ENCODE data around the gene N4BP3. TPM values are rescaled to one million over a fixed set of nuclear protein-coding genes. Genes with fewer than 3 reads are reported as not detected.
"Not testable (repeated sequence)": the region's sequence is repeated elsewhere in the genome, so short reads cannot be mapped to it uniquely, and the experiment has no call there.

Gene N4BP3
- total RNA-seq, 1 donor from 2014 or later: 107 TPM

GRCh38 chr5:178123966-178124925 is 10.9 kb downstream of the N4BP3 start:
- peaks cover 25% of the 10 kb centered on the region for H3K27me3 Mint-ChIP-seq (ENCODE audit: unreplicated experiment)
- no peak for TF ChIP-seq CTCF (IDR thresholded peaks at IDR 0.05; ENCODE audit: unreplicated experiment)
- H3K9me3 Mint-ChIP-seq (ENCODE audit: unreplicated experiment): no peaks in the 10 kb centered on the region
- H3K4me1 Mint-ChIP-seq (ENCODE audit: unreplicated experiment): peaks cover 63% of the 10 kb centered on the region
- H3K27ac Mint-ChIP-seq (ENCODE audit: unreplicated experiment): peak overlapping the region; percentile 96
- peak overlapping the region; percentile 77 for H3K4me3 Mint-ChIP-seq (ENCODE audit: unreplicated experiment)
- DNase-seq (ENCODE audit: low spot score): no peak
- H3K36me3 Mint-ChIP-seq (ENCODE audit: low read depth, unreplicated experiment): peaks cover 17% of the 10 kb centered on the region

- Mint-ChIP-seq H3K27ac (ENCODE audit: unreplicated experiment) (peak overlapping the region; percentile 96), H3K4me3 (ENCODE audit: unreplicated experiment) (peak overlapping the region; percentile 77), H3K4me1 (ENCODE audit: unreplicated experiment) (peaks cover 60% of the 10 kb centered on the region), H3K36me3 (ENCODE audit: low read depth, unreplicated experiment) (peaks cover 17% of the 10 kb centered on the region), H3K27me3 (ENCODE audit: unreplicated experiment) (peaks cover 27% of the 10 kb centered on the region), H3K9me3 (ENCODE audit: unreplicated experiment) (no peaks in the 10 kb centered on the region)
- no peak for TF ChIP-seq CTCF (IDR thresholded peaks at IDR 0.05; ENCODE audit: unreplicated experiment)
- no peak for DNase-seq (ENCODE audit: low spot score)
Measured at GRCh38 chr5:178125253-178125906, 12.0 kb downstream of the N4BP3 start.

GRCh38 chr5:178126556-178126955 is 13.2 kb downstream of the N4BP3 start:
- peak overlapping the region; percentile 77 for H3K4me3 Mint-ChIP-seq (ENCODE audit: unreplicated experiment)

GRCh38 chr5:178127300-178128009 is 14.1 kb downstream of the N4BP3 start:
- H3K4me3 Mint-ChIP-seq (ENCODE audit: unreplicated experiment): peak overlapping the region; percentile 77
- DNase-seq (ENCODE audit: low spot score): not testable (repeated sequence)

More at GRCh38 chr5:178126556-178126955, 13.2 kb downstream of the N4BP3 start:
- H3K27ac Mint-ChIP-seq (ENCODE audit: unreplicated experiment): peak overlapping the region; percentile 96
- H3K9me3 Mint-ChIP-seq (ENCODE audit: unreplicated experiment): no peaks in the 10 kb centered on the region
- DNase-seq (ENCODE audit: low spot score): peak; percentile 46
- peaks cover 18% of the 10 kb centered on the region for H3K36me3 Mint-ChIP-seq (ENCODE audit: low read depth, unreplicated experiment)
- H3K27me3 Mint-ChIP-seq (ENCODE audit: unreplicated experiment): peaks cover 29% of the 10 kb centered on the region
- no peak for TF ChIP-seq CTCF (IDR thresholded peaks at IDR 0.05; ENCODE audit: unreplicated experiment)
- peaks cover 58% of the 10 kb centered on the region for H3K4me1 Mint-ChIP-seq (ENCODE audit: unreplicated experiment)

GRCh38 chr5:178129296-178129695 is 16.0 kb downstream of the N4BP3 start:
- Mint-ChIP-seq H3K27me3 (ENCODE audit: unreplicated experiment) (peaks cover 41% of the 10 kb centered on the region), H3K4me3 (ENCODE audit: unreplicated experiment) (peak overlapping the region; percentile 56), H3K9me3 (ENCODE audit: unreplicated experiment) (no peaks in the 10 kb centered on the region), H3K36me3 (ENCODE audit: low read depth, unreplicated experiment) (peaks cover 24% of the 10 kb centered on the region), H3K27ac (ENCODE audit: unreplicated experiment) (peak overlapping the region; percentile 89), H3K4me1 (ENCODE audit: unreplicated experiment) (peaks cover 51% of the 10 kb centered on the region)
- DNase-seq (ENCODE audit: low spot score): no peak
- TF ChIP-seq CTCF (IDR thresholded peaks at IDR 0.05; ENCODE audit: unreplicated experiment): no peak

More at GRCh38 chr5:178127300-178128009, 14.1 kb downstream of the N4BP3 start:
- H3K27ac Mint-ChIP-seq (ENCODE audit: unreplicated experiment): peak overlapping the region; percentile 96
- H3K9me3 Mint-ChIP-seq (ENCODE audit: unreplicated experiment): not testable (repeated sequence)
- H3K36me3 Mint-ChIP-seq (ENCODE audit: low read depth, unreplicated experiment): peaks cover 22% of the 10 kb centered on the region
- peaks cover 56% of the 10 kb centered on the region for H3K4me1 Mint-ChIP-seq (ENCODE audit: unreplicated experiment)
- H3K27me3 Mint-ChIP-seq (ENCODE audit: unreplicated experiment): peaks cover 30% of the 10 kb centered on the region

GRCh38 chr5:178130234-178130575 is 16.9 kb downstream of the N4BP3 start:
- H3K4me3 Mint-ChIP-seq (ENCODE audit: unreplicated experiment): peak overlapping the region; percentile 82
- peaks cover 44% of the 10 kb centered on the region for H3K4me1 Mint-ChIP-seq (ENCODE audit: unreplicated experiment)
- not testable (repeated sequence) for DNase-seq (ENCODE audit: low spot score); H3K9me3 Mint-ChIP-seq (ENCODE audit: unreplicated experiment)
- peaks cover 37% of the 10 kb centered on the region for H3K27me3 Mint-ChIP-seq (ENCODE audit: unreplicated experiment)
- peaks cover 19% of the 10 kb centered on the region for H3K36me3 Mint-ChIP-seq (ENCODE audit: low read depth, unreplicated experiment)
- H3K27ac Mint-ChIP-seq (ENCODE audit: unreplicated experiment): peak overlapping the region; percentile 64
